HUES6 (cell line): ENCODE results near the gene TNFAIP6.
A peak's percentile ranks its signal among the peaks of the same experiment; 100 is the strongest.

Source experiments
- H3K27ac ChIP-seq: 2 replicates; pipeline ENCODE4 v1.7.0; 2013; ENCODE audit warnings: low read depth, mild to moderate bottlenecking, low read length, inconsistent platforms
- H3K27me3 ChIP-seq: 2 replicates; pipeline ENCODE4 v1.6.1; 2013; ENCODE audit warnings: low read length; ENCODE audit not compliant: control insufficient read depth, insufficient read depth
- H3K36me3 ChIP-seq: 2 replicates; pipeline ENCODE4 v1.6.1; 2013; ENCODE audit warnings: low read length; ENCODE audit not compliant: control insufficient read depth, insufficient read depth
- H3K4me1 ChIP-seq: 2 replicates; pipeline ENCODE4 v1.6.1; 2013; ENCODE audit warnings: low read length; ENCODE audit not compliant: control insufficient read depth, insufficient read depth
- H3K4me3 ChIP-seq: 2 replicates; pipeline ENCODE4 v1.5.1; 2013; ENCODE audit warnings: low read depth, low read length
- H3K9ac ChIP-seq: one replicate; pipeline ENCODE4 v1.6.1; 2013; ENCODE audit warnings: mild to moderate bottlenecking, low read length
- H3K9me3 ChIP-seq: 2 replicates; pipeline ENCODE4 v1.6.1; 2013; ENCODE audit warnings: low read depth, low read length; ENCODE audit not compliant: control insufficient read depth, insufficient read depth

The TNFAIP6 gene

DNA sequence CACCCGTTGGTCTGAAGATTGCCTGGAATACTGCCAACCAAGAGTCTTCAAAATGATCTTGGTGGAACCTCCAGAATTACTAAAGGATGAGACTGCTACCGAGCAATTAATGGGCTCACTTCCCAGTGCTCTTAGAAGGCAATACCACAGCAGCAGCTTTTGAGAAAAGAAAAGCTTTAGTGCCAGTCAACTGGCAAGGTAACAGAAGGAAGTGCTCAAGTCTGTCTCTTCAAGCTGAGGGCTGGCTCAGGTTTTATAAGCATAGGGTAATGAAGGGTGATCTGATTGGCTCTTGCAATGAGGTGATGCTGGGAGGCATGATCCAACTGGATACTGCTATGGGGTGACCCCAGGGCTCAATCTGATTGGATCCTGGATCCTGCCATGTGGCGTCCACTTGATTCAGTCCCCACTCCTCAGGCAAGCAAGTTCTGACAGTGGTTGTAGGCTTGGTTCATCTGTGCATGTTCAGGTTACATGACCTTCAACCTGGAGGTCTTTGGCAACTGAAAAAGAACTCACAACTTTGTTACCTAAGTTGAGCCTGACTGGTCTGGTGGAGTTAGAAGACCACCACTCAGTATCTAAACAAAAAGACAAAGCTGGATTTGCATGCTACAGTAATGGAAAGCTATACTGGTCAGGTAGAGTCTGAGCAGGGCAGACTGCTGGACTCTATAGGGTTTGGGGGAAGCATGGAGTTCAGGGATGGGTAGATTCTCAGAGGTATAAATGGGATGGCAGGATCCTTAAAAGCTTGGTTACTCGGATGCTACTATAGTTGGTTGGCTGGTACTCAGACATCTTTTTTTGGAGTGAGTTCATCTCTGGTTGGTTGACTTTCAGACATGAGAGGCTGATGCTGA, 38.4 kb downstream of the TNFAIP6 start:
- Histone ChIP-seq H3K27ac (no peak overlapping the region), H3K9ac (no peak overlapping the region), H3K27me3 (no peaks in the 10 kb centered on the region), H3K36me3 (no peaks in the 10 kb centered on the region), H3K9me3 (peaks cover 5% of the 10 kb centered on the region; the same call in 1 of the 2 replicates), H3K4me3 (no peak overlapping the region), H3K4me1 (no peaks in the 10 kb centered on the region)

GRCh38 chr2:151399981-151400380, 42.6 kb downstream of the TNFAIP6 start:
- Histone ChIP-seq H3K4me3 (no peak overlapping the region), H3K4me1 (no peaks in the 10 kb centered on the region), H3K27me3 (no peaks in the 10 kb centered on the region), H3K9me3 (no peaks in the 10 kb centered on the region), H3K9ac (no peak overlapping the region), H3K27ac (no peak overlapping the region), H3K36me3 (no peaks in the 10 kb centered on the region)

- no peak overlapping the region for H3K9ac ChIP-seq
Observed at GRCh38 chr2:151401149-151401548, 43.8 kb downstream of the TNFAIP6 start.

GRCh38 chr2:151403914-151404313, 46.5 kb downstream of the TNFAIP6 start:
- Histone ChIP-seq H3K9ac (no peak overlapping the region), H3K9me3 (no peaks in the 10 kb centered on the region), H3K27ac (no peak overlapping the region), H3K4me1 (0 out of 2 replicates have a peak, but pooled peaks cover 2% of the 10 kb centered on the region), H3K4me3 (no peak overlapping the region), H3K27me3 (no peaks in the 10 kb centered on the region), H3K36me3 (no peaks in the 10 kb centered on the region)

More at GRCh38 chr2:151401149-151401548, 43.8 kb downstream of the TNFAIP6 start:
- Histone ChIP-seq H3K4me1 (no peaks in the 10 kb centered on the region), H3K27ac (no peak overlapping the region), H3K4me3 (no peak overlapping the region), H3K27me3 (no peaks in the 10 kb centered on the region), H3K36me3 (no peaks in the 10 kb centered on the region), H3K9me3 (no peaks in the 10 kb centered on the region)

DNA sequence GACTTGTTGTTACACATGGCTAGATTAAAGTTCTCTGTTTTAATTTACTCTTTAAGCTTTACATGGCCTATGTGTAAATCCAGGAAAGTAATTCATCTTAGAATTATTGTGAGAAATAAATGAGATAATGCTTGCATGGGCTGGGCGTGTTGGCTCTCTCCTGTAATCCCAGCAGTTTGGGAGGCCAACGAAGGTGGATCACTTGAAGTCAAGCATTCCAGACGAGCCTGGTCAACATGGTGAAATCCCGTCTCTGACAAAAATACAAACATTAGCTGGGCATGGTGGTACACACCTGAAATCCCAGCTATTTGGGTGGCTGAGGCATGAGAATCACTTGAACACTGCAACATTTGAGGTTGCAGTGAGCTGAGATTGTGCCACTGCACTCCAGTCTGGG, 48.0 kb downstream of the TNFAIP6 start:
- Histone ChIP-seq H3K9ac (no peak overlapping the region), H3K4me3 (no peak overlapping the region), H3K27ac (no peak overlapping the region), H3K27me3 (no peaks in the 10 kb centered on the region), H3K36me3 (no peaks in the 10 kb centered on the region), H3K9me3 (no peaks in the 10 kb centered on the region), H3K4me1 (0 out of 2 replicates have a peak, but pooled peaks cover 2% of the 10 kb centered on the region)

GRCh38 chr2:151407281-151407680, 49.9 kb downstream of the TNFAIP6 start:
- Histone ChIP-seq H3K4me3 (no peak overlapping the region), H3K9me3 (no peaks in the 10 kb centered on the region), H3K36me3 (peaks cover 9% of the 10 kb centered on the region), H3K4me1 (0 out of 2 replicates have a peak, but pooled peaks cover 2% of the 10 kb centered on the region), H3K27ac (no peak overlapping the region), H3K9ac (no peak overlapping the region), H3K27me3 (no peaks in the 10 kb centered on the region)

- peak overlapping the region; percentile 71 for H3K27ac ChIP-seq
- 0 out of 2 replicates have a peak, but pooled peaks cover 2% of the 10 kb centered on the region for H3K4me1 ChIP-seq
- no peaks in the 10 kb centered on the region for H3K27me3 ChIP-seq
- no peaks in the 10 kb centered on the region for H3K9me3 ChIP-seq
- H3K36me3 ChIP-seq, result peaks cover 26% of the 10 kb centered on the region
- peak overlapping the region; percentile 97 for H3K9ac ChIP-seq
- H3K4me3 ChIP-seq, result peak overlapping the region; percentile 96
Observed at GRCh38 chr2:151408788-151409600, 51.6 kb downstream of the TNFAIP6 start.

DNA sequence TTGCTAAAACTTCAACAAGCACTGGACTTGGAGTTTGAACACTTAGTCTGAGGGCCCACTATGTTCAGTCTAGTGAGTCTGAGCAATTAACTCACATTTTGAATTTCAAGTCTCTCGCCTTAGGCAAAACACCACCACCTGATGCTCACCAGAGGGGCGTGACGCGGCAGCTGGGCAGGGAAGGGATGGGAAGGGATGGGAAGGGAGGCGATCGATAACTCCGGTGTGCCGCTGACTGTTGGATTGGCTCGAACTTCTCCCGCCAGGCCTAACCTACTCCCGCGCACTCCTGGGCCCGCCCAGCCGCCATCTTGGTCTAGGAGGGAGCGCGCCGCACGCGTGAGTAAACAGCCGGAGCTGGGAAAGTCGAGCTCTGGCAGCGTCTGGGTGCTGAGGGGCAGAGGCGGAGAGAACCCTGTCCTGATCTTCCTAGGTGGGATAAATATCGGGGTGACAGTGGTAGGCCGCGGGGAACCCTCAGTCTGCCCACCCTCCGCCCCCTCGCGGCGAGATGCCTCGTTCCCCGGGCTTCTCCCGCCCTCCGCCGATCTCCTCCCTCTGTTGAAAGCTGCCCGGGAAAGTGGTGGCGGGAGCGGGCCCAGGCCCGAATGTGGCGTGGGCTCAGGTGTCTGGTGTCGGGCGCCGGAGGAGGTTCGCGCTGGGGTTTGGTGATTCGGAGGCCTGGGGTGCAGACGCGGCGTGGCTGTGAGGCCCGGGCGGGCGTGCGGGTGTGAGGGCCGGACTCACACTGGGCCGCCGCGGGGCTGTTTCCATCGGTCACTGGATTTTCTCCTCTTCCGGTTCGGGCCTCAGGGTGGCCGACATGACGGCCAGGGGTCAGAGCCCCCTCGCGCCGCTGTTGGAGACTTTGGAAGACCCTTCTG, 52.5 kb downstream of the TNFAIP6 start, which contains the start of gene RIF1:
RIF1 (plus strand) TSS at position 302 of the 884 bp plus-strand sequence; CDS start at position 824, 522 bp downstream.
- Histone ChIP-seq H3K27ac (peak within 1 kb of the TSS; percentile 93), H3K9ac (peak within 1 kb of the TSS; percentile 97), H3K27me3 (no peaks in the 10 kb centered on the region), H3K36me3 (peaks cover 34% of the 10 kb centered on the region), H3K9me3 (no peaks in the 10 kb centered on the region), H3K4me1 (0 out of 2 replicates have a peak, but pooled peaks cover 2% of the 10 kb centered on the region), H3K4me3 (peak within 1 kb of the TSS; percentile 96)

DNA sequence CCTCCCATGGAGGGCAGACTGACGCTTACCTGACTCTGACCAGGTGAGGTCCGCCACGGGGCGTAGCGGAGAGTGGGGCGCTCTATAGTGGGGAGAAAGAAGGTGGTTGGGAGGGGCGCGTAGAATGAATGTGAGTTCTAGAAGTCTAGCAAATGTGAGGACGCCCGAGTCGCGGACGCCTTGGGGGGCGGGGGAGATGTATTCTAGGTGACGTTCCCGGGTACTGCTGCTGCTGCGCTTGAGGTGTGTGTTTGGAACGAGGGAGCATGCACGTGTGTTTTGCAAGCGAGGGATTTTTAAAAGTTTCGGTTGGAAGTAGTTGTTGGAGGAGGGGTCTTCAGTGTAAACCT, 53.1 kb downstream of the TNFAIP6 start:
- Histone ChIP-seq H3K27me3 (no peaks in the 10 kb centered on the region), H3K9me3 (no peaks in the 10 kb centered on the region), H3K27ac (peak overlapping the region; percentile 93), H3K36me3 (peaks cover 39% of the 10 kb centered on the region), H3K9ac (peak overlapping the region; percentile 97), H3K4me1 (0 out of 2 replicates have a peak, but pooled peaks cover 2% of the 10 kb centered on the region), H3K4me3 (peak overlapping the region; percentile 96)

DNA sequence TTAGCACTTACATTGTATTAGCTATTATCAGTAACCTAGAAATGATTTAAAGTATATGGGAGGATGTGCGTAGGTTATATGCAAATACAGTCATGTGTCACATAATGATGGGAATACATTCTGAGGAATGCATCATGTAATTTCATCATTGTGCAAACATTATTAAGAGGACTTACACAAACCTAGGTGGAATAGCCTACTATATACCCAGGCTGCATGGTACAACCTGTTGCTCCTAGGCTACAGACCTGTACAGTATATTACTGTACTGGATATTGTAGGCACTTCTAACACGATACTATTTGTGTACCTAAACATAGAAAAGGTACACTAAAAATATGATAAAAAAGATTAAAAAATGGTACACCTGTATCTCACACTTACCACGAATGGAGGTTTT, 60.3 kb downstream of the TNFAIP6 start:
- H3K27ac ChIP-seq, result no peak overlapping the region
- H3K36me3 ChIP-seq, result peaks cover 97% of the 10 kb centered on the region
- no peaks in the 10 kb centered on the region for H3K27me3 ChIP-seq
- H3K4me3 ChIP-seq, result no peak overlapping the region
- no peaks in the 10 kb centered on the region for H3K4me1 ChIP-seq
- H3K9me3 ChIP-seq, result no peaks in the 10 kb centered on the region
- H3K9ac ChIP-seq, result no peak overlapping the region
